NCI-H524 (cell line): ENCODE results near the gene N4BP2L1.

Experiments used
- DNase-seq, 2 experiments: peaks; one replicate each; lab custom pipeline; 2025; lab: John Stamatoyannopoulos, UW

The N4BP2L1 gene

GRCh38 chr13:32431361-32431760, 3.4 kb upstream of the N4BP2L1 start:
- DNase-seq, result no peak

- DNase-seq, result no peak
These were observed 2.3 kb upstream of the N4BP2L1 start for GRCh38 chr13:32430018-32430747.

- DNase-seq, result no peak
These were observed 1.5 kb upstream of the N4BP2L1 start for GRCh38 chr13:32429433-32429909.

GRCh38 chr13:32428581-32429432, 877 bp upstream of the N4BP2L1 start:
- DNase-seq, result no peak

- DNase-seq, result peak in 1 of 2 experiments; percentile 35
These were observed 709 bp downstream of the N4BP2L1 start for GRCh38 chr13:32426990-32427851.

GRCh38 chr13:32426191-32426989, 1.5 kb downstream of the N4BP2L1 start:
- no peak for DNase-seq

- DNase-seq, result no peak
These were observed 2.8 kb downstream of the N4BP2L1 start for GRCh38 chr13:32425158-32425557.

GRCh38 chr13:32423592-32423991, 4.3 kb downstream of the N4BP2L1 start:
- no peak for DNase-seq

GRCh38 chr13:32419862-32420261, 8.1 kb downstream of the N4BP2L1 start:
- no peak for DNase-seq

GRCh38 chr13:32417995-32418394, 9.9 kb downstream of the N4BP2L1 start:
- no peak for DNase-seq

- peak in 1 of 2 experiments; percentile 38 for DNase-seq
These were observed 12.9 kb downstream of the N4BP2L1 start for GRCh38 chr13:32415019-32415418.

- no peak for DNase-seq
These were observed 13.3 kb downstream of the N4BP2L1 start for GRCh38 chr13:32414580-32414979.

GRCh38 chr13:32413284-32413683, 14.6 kb downstream of the N4BP2L1 start:
- no peak for DNase-seq

GRCh38 chr13:32409561-32410421, 18.1 kb downstream of the N4BP2L1 start:
- no peak for DNase-seq

- DNase-seq, result no peak
These were observed 19.0 kb downstream of the N4BP2L1 start for GRCh38 chr13:32409001-32409313.

GRCh38 chr13:32408296-32409000, 19.5 kb downstream of the N4BP2L1 start:
- DNase-seq, result no peak

- no peak for DNase-seq
These were observed 20.1 kb downstream of the N4BP2L1 start for GRCh38 chr13:32407854-32408253.

GRCh38 chr13:32403108-32403507, 24.8 kb downstream of the N4BP2L1 start:
- no peak for DNase-seq

- DNase-seq, result no peak
These were observed 36.8 kb downstream of the N4BP2L1 start for GRCh38 chr13:32391101-32391619.

- no peak for DNase-seq
These were observed 37.4 kb downstream of the N4BP2L1 start for GRCh38 chr13:32390484-32390883.
